ENCODE data around the gene FAR2.
A peak's percentile ranks its signal among the peaks of the same experiment; 100 is the strongest.

FAR2 gene

DNA sequence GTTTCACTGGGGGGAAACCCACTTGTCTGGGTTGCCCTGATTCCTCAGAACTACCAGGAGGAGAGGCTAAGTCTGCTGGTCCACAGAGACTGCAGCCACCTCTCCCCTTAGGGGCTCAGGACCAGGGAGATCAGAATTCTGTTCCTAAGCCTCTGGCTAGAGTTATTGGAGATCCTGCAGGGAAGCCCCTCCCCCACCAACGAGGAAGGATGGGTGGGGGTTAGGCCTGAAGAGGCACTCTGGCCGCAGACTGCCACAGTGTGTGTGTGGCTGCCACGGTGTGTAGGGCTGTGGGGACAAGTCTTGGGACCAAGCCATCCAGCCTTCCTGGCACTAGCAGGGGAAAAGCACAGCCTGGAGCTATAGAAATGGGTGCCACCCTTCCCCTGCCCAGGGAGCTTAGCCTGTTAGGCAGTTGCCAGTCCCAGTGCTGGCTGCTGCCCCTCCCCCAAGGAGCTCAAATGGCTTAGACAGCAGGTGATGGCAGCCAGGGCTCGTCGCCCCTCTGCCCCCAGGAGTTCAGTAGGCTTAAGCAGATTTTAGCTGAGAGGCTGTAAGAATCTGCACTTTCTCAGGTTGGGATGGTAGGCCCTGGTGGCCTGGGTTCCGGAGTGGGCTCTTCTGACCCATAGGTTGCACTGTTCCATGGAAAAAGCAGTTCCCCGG, 124.2 kb downstream of the FAR2 start:
- no peaks in the 10 kb centered on the region for H3K27me3 ChIP-seq (replicated peaks)
- in situ Hi-C loops (cut with HindIII; ENCODE audit: low pct_ligation_motif_present, low sequenced_read_pairs): no loop called here
- TF ChIP-seq, protein P1, sequence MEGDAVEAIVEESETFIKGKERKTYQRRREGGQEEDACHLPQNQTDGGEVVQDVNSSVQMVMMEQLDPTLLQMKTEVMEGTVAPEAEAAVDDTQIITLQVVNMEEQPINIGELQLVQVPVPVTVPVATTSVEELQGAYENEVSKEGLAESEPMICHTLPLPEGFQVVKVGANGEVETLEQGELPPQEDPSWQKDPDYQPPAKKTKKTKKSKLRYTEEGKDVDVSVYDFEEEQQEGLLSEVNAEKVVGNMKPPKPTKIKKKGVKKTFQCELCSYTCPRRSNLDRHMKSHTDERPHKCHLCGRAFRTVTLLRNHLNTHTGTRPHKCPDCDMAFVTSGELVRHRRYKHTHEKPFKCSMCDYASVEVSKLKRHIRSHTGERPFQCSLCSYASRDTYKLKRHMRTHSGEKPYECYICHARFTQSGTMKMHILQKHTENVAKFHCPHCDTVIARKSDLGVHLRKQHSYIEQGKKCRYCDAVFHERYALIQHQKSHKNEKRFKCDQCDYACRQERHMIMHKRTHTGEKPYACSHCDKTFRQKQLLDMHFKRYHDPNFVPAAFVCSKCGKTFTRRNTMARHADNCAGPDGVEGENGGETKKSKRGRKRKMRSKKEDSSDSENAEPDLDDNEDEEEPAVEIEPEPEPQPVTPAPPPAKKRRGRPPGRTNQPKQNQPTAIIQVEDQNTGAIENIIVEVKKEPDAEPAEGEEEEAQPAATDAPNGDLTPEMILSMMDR (IDR thresholded peaks at IDR 0.05; ENCODE audit: low read depth, low read length, missing control alignments): no peak
- H3K27ac ChIP-seq: no peak overlapping the region
- H3K4me3 ChIP-seq (ENCODE audit: low read depth, low read length): no peak overlapping the region
- DNase-seq: no peak
- H3K36me3 ChIP-seq (replicated peaks): no peaks in the 10 kb centered on the region

DNA sequence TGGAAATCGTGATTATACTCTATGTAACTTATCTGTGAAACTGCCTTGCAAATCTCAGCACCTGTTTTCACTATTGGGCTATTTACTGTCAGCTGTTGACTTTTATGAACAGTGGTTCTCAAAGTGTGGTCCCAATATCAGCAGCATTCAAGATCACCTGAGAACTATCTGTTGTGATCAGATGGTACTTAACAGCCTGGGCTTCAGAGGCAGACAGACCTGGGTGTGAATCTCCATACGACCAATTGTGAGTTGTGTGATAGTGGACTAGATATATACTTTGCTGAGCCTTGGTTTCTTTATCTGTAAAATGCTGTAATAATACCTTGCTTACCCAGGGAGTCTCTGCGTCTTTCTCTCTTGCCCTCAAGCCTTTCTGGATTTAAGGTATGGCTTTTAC, 126.8 kb downstream of the FAR2 start:
- no peak for DNase-seq
- Histone ChIP-seq H3K36me3 (replicated peaks) (no peaks in the 10 kb centered on the region), H3K4me3 (ENCODE audit: low read depth, low read length) (no peak overlapping the region), H3K27me3 (replicated peaks) (no peaks in the 10 kb centered on the region), H3K27ac (no peak overlapping the region)
- TF ChIP-seq, protein P1 (IDR thresholded peaks at IDR 0.05; ENCODE audit: low read depth, low read length, missing control alignments): no peak
- in situ Hi-C loops (cut with HindIII; ENCODE audit: low pct_ligation_motif_present, low sequenced_read_pairs): no loop called here

DNA sequence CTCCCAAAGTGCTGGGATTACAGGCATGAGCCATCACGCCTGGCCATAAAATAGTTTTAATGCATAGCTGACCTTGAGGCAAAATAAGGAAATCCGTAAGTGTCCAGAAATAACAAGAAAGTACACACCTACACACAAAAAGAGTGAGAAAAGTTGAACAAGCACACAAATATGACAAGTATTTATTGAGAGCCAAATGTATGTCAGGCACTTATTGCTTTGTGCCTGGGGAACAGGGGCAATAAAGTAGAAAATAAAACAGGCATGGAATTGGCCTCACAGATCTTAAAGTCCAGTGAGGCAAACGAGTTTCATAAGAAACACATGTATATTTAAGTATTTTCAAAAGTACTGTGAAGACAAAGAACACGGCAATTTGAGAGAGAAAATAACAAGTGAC, 128.2 kb downstream of the FAR2 start:
- Histone ChIP-seq H3K27ac (no peak overlapping the region), H3K4me3 (ENCODE audit: low read depth, low read length) (no peak overlapping the region), H3K36me3 (replicated peaks) (no peaks in the 10 kb centered on the region), H3K27me3 (replicated peaks) (no peaks in the 10 kb centered on the region)
- DNase-seq: no peak
- TF ChIP-seq, protein P1 (IDR thresholded peaks at IDR 0.05; ENCODE audit: low read depth, low read length, missing control alignments): no peak
- in situ Hi-C loops (cut with HindIII; ENCODE audit: low pct_ligation_motif_present, low sequenced_read_pairs): no loop called here

DNA sequence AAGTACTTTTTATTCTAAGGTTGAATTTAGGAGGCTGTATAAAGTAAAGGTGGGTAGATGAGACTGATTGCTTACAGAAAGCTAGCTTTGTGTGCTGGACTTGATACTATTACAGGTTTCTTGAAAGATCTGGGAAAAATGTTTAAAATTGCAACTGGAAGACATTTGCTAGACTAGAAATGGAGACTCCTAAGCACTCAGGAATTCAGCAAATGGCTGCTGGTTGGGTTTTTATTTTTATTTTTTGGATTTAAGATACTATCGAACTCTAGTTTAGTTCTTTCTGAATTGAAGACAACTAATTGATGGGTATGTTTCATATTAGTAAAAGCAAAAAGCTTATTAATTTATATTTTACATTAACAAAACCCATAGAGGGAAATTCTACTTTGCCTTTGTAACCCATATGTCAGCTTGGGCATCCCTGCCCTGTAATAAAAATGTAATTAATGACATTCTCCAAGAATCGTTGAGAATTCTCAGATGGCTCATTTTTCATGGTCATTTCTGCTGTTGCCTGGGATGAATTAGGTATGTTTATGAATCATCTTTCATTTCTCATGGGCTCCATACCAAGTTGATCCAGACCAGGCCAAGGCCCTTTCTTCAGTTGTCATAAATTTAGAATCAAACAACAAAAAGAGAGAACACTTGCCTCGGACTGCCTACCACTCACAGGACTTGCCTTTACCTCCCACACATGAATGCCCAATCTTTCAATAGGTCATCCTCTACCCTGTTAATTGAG, 129.8 kb downstream of the FAR2 start:
- in situ Hi-C loops (cut with HindIII; ENCODE audit: low pct_ligation_motif_present, low sequenced_read_pairs): no loop called here
- no peak overlapping the region for H3K27ac ChIP-seq
- H3K36me3 ChIP-seq (replicated peaks): no peaks in the 10 kb centered on the region
- H3K27me3 ChIP-seq (replicated peaks): no peaks in the 10 kb centered on the region
- DNase-seq: peak; percentile 17
- H3K4me3 ChIP-seq (ENCODE audit: low read depth, low read length): no peak overlapping the region
- TF ChIP-seq, protein P1 (IDR thresholded peaks at IDR 0.05; ENCODE audit: low read depth, low read length, missing control alignments): no peak

DNA sequence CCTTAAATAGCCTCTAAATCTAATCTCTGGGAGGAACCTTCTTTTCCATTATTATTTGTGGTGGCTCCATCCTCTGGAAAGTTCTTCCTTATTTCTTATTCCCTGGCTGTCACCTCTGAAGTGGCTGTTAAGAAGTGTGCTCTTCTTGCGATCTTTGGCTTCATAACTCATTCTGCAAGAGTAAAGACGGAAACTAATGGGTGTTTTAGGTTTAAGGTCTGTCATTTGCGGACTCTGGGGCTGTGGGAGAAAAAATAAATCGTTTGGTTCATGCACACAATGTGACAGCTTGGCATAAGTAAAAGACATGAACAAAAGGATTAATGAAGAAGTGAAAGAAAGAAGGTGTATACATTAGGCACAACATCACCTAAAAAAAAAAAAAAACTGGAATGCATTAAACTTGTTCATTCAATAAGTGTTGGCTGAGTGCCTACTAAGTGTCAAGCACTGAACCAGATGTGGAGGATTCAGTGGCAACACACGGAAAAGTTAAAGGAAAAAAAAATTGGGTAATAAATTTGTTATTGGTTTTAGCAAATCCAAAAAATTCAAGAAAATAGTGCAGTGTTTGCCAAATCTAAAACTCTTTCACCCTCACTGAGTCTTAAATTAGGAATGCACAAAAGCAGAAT, 132.4 kb downstream of the FAR2 start:
- Histone ChIP-seq H3K27ac (no peak overlapping the region), H3K27me3 (replicated peaks) (no peaks in the 10 kb centered on the region), H3K36me3 (replicated peaks) (no peaks in the 10 kb centered on the region), H3K4me3 (ENCODE audit: low read depth, low read length) (no peak overlapping the region)
- TF ChIP-seq, protein P1 (IDR thresholded peaks at IDR 0.05; ENCODE audit: low read depth, low read length, missing control alignments): no peak
- no peak for DNase-seq
- in situ Hi-C loops (cut with HindIII; ENCODE audit: low pct_ligation_motif_present, low sequenced_read_pairs): no loop called here
